Activated CD4-positive, alpha-beta T cell treated with anti-CD3 and anti-CD28 coated beads, Interleukin-2, amount 10 ng/mL, durations not matched to agents 7 days and 5 days (primary cell): ENCODE results near the gene RNU6-9. TPM values are rescaled to one million over a fixed set of nuclear protein-coding genes. Genes with fewer than 3 reads are reported as not detected.

Source experiments
- CTCF ChIA-PET: fragments of 350-600 bp; sonication (Branson Sonifier 250); formaldehyde crosslinking; loops from one replicate; lab custom pipeline; 2021; ENCODE audit warnings: antibody characterized with exemption; lab: Charles Lee
- POLR2A ChIA-PET: fragments of 350-600 bp; sonication (Branson Sonifier 250); formaldehyde crosslinking; loops from one replicate; lab custom pipeline; 2021; ENCODE audit warnings: antibody characterized with exemption; lab: Charles Lee
- DNase-seq: peaks from one replicate; pipeline ENCODE4 v3.0.0-alpha.2; 2020
- H3K27ac Mint-ChIP-seq: one replicate; pipeline ENCODE4 v1.8.0; 2021; ENCODE audit warnings: mild to moderate bottlenecking, moderate library complexity, mixed read lengths
- H3K27me3 Mint-ChIP-seq: one replicate; pipeline ENCODE4 v1.8.0; 2021; ENCODE audit warnings: mixed read lengths
- H3K36me3 Mint-ChIP-seq: one replicate; pipeline ENCODE4 v1.8.0; 2021; ENCODE audit warnings: low read depth, mixed read lengths
- H3K4me1 Mint-ChIP-seq: one replicate; pipeline ENCODE4 v1.8.0; 2021; ENCODE audit warnings: mixed read lengths
- H3K4me3 Mint-ChIP-seq: one replicate; pipeline ENCODE4 v1.8.0; 2021; ENCODE audit warnings: mild to moderate bottlenecking, moderate library complexity, mixed read lengths
- H3K9me3 Mint-ChIP-seq: one replicate; pipeline ENCODE4 v1.8.0; 2021; ENCODE audit warnings: mixed read lengths
- total RNA-seq, 2 experiments: library from RNA; stranded (reverse); gene quantifications; one replicate each; pipeline ENCODE4 v1.2.3, GENCODE V29; 2021

RNU6-9 gene
- total RNA-seq, 2 experiments from 2014 or later = not detected

DNA sequence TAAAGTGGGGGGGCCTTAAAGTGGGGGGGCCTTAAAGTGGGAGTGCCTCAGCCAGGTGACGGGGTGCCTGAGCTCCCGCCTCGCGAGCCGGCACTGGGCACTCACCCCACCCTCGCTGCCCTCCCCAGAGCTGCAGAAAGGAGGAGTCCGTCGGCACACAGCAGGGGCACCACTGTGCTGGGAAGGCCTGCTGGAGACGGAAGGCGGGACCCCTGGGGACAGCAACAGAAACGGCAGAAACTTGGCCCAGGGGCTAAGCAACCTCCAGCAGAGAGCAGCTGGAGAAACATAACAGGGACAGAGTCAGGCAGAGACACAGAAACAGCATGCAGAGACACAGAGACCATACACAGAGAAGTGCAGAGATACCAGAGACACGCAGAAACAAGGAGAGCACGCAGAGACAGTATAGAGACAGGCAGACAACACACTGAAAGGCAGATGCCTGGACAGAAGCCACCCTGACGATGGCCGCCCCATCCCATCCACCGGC lies 25.9 kb upstream of the RNU6-9 start:
- ChIA-PET POLR2A (no interaction called here), CTCF (no interaction called here)
- peaks cover 16% of the 10 kb centered on the region for H3K36me3 Mint-ChIP-seq
- peaks cover 22% of the 10 kb centered on the region for H3K4me1 Mint-ChIP-seq
- no peak for DNase-seq
- H3K4me3 Mint-ChIP-seq = no peak overlapping the region
- no peak overlapping the region for H3K27ac Mint-ChIP-seq
- H3K27me3 Mint-ChIP-seq = no peaks in the 10 kb centered on the region
- no peaks in the 10 kb centered on the region for H3K9me3 Mint-ChIP-seq

DNA sequence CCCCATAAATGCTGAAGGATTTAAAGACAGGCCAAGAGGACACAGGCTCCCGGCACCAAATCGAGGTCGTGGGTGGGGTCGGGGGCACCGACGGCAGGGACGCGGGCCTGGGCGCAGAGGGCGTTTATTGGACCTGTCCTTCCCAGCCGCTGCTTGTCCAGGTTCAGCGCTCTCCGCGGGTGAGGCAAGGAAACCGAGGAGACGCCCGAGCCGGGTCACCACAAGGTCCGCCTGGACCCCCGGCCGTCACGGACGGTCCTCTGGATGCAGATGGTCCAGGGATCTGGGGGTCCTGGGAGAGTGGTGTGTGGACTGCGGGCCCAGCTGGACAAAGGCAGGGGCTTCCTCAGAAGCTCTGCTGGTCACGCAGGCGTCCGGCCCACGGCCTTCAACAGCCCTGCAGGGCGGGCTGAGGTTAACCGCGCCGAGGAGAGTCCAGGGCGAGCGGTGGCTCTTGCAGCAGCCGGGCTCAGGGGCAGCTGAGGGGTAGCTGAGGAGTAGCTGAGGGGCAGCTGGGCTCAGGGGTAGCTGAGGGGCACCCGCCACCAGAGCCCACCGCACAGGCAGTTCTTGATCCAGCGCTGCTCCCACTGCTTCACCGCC lies 25.3 kb upstream of the RNU6-9 start:
- no peaks in the 10 kb centered on the region for H3K9me3 Mint-ChIP-seq
- peaks cover 21% of the 10 kb centered on the region for H3K4me1 Mint-ChIP-seq
- peaks cover 19% of the 10 kb centered on the region for H3K36me3 Mint-ChIP-seq
- H3K4me3 Mint-ChIP-seq = no peak overlapping the region
- POLR2A ChIA-PET = no interaction called here
- no peaks in the 10 kb centered on the region for H3K27me3 Mint-ChIP-seq
- no peak for DNase-seq
- no peak overlapping the region for H3K27ac Mint-ChIP-seq
- CTCF ChIA-PET = no interaction called here

DNA sequence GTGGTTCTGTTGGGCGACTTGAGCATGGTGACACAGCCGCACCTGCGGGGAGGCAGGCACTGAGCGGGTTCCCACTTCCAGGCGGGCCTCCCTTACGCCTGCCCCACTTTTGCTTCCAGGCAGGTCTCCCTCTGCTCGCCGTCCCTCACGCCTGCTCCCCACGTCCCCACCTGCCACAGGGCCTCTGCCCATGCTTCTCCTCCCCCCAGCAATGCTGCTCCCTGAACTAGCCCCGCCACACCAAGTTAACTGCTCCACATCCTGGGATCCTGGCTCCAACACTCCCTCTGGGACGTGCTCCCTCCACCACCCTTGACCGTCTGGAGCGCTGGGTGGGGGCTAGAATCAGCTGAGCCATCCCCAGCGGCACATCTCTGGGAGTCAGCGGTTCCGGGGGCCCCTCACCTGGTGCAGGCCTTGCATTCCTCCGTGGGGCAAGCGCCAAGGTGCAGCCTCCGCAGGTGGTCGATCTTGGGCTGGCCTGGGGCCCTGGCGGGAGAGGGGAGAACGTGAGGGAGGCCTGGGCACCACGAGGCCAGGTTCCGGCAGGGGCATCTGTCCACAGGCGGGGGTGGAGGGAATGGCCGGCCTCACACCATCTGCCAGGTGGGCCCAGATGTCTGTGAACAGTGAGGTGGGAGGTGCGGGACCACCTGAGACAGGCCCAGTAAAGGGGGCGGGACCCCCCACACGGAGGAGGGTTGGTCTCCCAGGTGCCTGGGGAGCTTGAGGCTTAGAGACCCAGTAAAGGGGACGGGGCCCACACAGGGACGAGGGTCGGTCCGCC lies 24.6 kb upstream of the RNU6-9 start:
- H3K9me3 Mint-ChIP-seq = no peaks in the 10 kb centered on the region
- H3K4me1 Mint-ChIP-seq = peaks cover 16% of the 10 kb centered on the region
- DNase-seq = no peak
- no peak overlapping the region for H3K4me3 Mint-ChIP-seq
- POLR2A ChIA-PET = no interaction called here
- no peaks in the 10 kb centered on the region for H3K27me3 Mint-ChIP-seq
- peaks cover 19% of the 10 kb centered on the region for H3K36me3 Mint-ChIP-seq
- no peak overlapping the region for H3K27ac Mint-ChIP-seq
- CTCF ChIA-PET = no interaction called here

DNA sequence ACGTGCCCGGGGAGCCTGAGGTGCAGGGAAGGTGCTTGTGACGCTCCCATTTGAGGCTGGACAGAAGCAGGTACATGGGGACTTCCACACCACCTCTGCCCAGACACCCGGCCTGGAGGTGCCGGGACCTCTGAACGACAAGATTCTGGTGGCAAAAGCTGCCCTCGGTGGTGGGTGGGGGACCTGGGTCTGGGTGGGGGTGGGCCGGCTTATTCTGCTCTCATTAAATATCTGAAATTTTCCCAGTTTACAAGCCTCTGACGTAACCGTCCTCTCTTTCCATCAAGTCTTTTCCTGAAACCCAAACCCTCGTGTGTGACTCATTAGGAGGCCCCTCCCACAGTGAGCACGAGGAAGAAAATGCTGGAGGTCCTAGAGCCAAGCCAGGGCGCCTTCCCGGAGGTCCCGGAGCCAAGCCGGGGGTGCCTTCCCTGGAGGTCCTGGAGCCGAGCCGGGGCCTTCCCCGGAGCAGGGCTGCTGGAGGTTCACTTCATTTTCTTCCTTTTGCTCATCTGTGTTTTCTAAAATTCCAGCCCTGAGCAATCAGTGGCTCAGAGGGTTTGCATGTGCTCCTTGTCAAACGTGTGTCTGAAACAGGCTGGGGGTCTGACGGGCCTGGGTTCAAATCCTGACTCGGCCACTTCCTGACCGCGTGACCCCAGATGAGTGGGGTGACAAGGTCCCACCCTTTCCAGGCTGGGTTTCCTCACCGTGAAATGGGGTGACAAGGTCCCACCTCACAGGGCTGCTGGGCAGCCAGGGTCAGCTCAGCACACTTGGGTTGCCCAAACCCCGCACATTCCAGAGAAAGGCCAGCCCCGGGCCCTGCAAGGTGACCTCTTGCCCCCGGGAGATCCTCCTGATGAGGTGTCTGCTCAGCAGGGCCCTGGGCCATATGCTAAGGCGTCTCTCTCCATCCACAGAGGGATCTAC lies 23.8 kb upstream of the RNU6-9 start:
- Mint-ChIP-seq H3K27me3 (no peaks in the 10 kb centered on the region), H3K27ac (peak overlapping the region; percentile 64), H3K36me3 (peaks cover 22% of the 10 kb centered on the region), H3K4me1 (peaks cover 13% of the 10 kb centered on the region), H3K4me3 (no peak overlapping the region), H3K9me3 (no peaks in the 10 kb centered on the region)
- CTCF ChIA-PET = no interaction called here
- DNase-seq = no peak
- POLR2A ChIA-PET = no interaction called here

DNA sequence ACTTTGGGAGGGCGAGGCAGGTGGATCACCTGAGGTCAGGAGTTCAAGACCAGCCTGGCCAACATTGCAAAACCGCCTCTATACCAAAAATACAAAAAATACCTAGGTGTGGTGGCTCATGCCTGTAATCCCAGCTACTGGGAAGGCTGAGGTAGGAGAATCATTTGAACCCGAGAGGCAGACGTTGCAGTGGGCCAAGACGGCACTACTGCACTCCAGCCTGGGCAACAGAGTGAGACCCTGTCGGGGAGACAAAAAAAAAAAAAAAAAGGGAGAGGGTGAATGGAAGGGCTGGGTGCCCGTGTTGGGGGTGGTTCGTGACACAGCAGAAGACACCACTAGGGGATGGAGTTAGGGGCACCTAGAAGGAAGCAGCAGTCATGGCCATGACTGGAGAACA lies 23.0 kb upstream of the RNU6-9 start:
- no peak for DNase-seq
- peaks cover 22% of the 10 kb centered on the region for H3K36me3 Mint-ChIP-seq
- no peaks in the 10 kb centered on the region for H3K9me3 Mint-ChIP-seq
- H3K27ac Mint-ChIP-seq = peak overlapping the region; percentile 78
- peaks cover 13% of the 10 kb centered on the region for H3K4me1 Mint-ChIP-seq
- ChIA-PET POLR2A (no interaction called here), CTCF (no interaction called here)
- no peaks in the 10 kb centered on the region for H3K27me3 Mint-ChIP-seq
- no peak overlapping the region for H3K4me3 Mint-ChIP-seq

DNA sequence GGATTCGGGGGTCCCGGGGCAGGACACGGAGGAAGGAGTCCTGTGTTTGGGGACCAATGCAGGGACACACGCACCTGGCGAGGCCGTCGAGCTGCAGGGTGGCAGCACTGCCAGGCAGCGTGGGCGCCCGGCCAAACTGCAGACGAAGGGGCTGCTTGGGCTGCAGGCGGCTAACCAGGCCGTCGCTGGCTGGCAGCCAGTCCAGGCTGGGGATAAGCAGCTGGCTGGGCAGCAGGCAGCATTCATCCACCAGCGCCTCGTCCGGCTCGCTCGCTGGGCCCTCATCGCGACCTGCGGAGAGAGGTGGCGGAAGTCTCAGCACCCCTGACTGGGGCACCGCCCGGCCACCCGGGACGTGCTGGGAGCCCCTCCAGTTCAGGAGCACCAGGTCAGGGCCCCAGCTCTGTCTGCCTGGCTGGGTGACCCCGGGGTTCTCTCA lies 22.3 kb upstream of the RNU6-9 start:
- Mint-ChIP-seq H3K27me3 (no peaks in the 10 kb centered on the region), H3K36me3 (peaks cover 22% of the 10 kb centered on the region), H3K27ac (no peak overlapping the region), H3K4me3 (no peak overlapping the region), H3K4me1 (peaks cover 13% of the 10 kb centered on the region), H3K9me3 (no peaks in the 10 kb centered on the region)
- POLR2A ChIA-PET = no interaction called here
- DNase-seq = no peak
- CTCF ChIA-PET = interaction anchor here (2.3 kb wide), 1 partner anchor 8 kb away, joined by 8 read pairs; no protein-coding TSS in a partner anchor

DNA sequence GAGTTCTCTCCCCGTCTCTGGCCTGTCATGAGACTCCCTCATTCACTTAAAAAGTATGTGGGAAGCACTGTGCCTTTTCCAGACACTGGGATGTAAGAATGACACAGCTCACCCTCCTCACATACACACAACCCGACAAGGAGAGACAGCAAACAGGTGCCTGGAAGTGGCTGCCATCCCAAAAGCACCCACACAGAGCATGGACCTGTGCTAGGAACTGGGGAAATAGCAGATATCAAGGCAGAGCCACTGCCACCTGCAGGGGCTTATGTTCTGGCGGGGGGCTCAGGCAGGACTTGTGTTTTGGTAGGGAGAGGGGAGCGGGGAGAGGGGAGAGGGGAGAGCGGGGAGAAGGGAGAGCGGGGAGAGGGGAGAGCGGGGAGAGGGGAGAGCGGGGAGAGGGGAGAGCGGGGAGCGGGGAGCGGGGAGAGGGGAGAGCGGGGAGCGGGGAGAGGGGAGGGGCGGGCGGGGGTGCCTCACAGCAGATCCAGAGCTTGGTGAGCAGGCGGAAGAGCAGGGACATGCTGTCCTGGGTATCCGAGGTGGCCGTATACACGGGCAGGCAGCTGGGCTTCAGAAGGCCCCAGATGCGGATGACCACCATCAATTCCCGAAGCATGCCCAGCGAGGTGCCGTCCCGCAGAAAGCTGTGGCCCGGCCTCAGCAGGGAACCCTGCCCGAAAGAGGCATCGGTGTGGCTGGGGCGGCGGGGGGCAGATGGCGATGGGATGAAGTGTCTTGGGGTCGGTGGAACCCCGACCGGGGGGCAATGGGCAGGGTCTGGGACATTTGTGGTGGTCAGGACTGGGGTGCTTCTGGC lies 21.6 kb upstream of the RNU6-9 start:
- CTCF ChIA-PET = interaction anchor here (0.6 to 2.3 kb wide), 2 partner anchors 8 to 102 kb away, joined by 3 to 8 read pairs; no protein-coding TSS in a partner anchor
- no peaks in the 10 kb centered on the region for H3K9me3 Mint-ChIP-seq
- peak overlapping the region; percentile 93 for H3K27ac Mint-ChIP-seq
- POLR2A ChIA-PET = no interaction called here
- no peak for DNase-seq
- no peaks in the 10 kb centered on the region for H3K27me3 Mint-ChIP-seq
- peaks cover 22% of the 10 kb centered on the region for H3K36me3 Mint-ChIP-seq
- peaks cover 13% of the 10 kb centered on the region for H3K4me1 Mint-ChIP-seq
- H3K4me3 Mint-ChIP-seq = no peak overlapping the region

DNA sequence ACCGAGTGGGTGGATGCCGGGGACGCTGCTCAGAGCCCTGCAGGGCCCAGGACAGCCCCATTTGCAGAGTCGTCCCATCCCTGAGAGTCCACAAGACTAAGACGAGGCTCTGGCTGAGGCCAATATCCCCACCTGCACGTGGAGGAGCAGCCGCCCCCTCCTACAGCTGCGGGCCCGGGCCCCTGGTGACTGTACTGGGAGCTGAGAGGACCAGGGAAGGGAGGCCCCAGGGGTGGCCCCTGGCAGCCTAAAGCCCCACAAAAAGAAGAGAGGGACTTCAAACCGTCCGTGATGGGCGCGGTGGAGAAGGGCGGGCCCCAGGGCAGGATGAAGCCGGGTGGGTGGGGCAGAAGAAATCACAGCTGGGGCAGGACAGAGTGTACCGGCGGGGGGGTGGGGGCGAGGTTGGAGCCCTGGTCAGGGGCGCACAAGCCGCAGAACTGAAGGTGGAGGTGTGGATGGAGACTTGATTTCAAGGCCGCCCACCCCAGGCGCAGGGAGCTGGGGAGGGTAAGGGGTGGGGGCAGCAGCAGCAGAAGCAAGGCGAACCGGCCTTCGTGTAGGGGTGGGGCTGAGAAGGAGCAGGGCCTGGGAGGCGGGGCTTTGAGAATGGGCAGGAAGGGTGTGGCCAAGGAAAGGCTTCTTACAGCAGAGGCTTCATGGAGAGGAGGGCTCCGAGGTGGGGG lies 20.9 kb upstream of the RNU6-9 start:
- peak; percentile 93 for DNase-seq
- Mint-ChIP-seq H3K4me3 (peak overlapping the region; percentile 67), H3K27ac (peak overlapping the region; percentile 93), H3K36me3 (peaks cover 22% of the 10 kb centered on the region), H3K4me1 (peaks cover 14% of the 10 kb centered on the region), H3K27me3 (no peaks in the 10 kb centered on the region), H3K9me3 (no peaks in the 10 kb centered on the region)
- ChIA-PET CTCF (interaction anchor here (0.6 to 2.3 kb wide), 2 partner anchors 9 to 103 kb away, joined by 3 to 8 read pairs; no protein-coding TSS in a partner anchor), POLR2A (interaction anchor here (0.5 kb wide), 1 partner anchor 525 kb away, joined by 3 read pairs; no protein-coding TSS in a partner anchor)

DNA sequence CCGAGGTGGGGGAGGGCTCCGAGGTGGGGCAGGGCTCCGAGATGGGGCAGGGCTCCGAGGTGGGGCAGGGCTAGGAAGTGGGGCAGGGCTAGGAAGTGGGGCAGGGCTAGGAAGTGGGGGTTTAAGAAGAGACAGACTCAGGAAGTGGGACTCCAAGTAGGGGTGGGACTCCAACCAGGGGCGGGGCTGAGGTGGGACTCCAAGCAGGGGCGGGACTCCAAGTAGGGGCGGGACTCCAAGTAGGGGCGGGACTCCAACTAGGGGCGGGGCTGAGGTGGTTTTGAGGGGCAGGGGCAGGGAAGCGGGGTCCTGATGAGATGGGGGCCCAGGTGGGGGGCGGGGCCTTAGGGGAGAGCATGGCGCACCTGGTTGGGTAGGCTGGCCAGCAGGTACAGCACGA lies 20.2 kb upstream of the RNU6-9 start:
- POLR2A ChIA-PET = interaction anchor here (0.5 kb wide), 1 partner anchor 525 kb away, joined by 3 read pairs; no protein-coding TSS in a partner anchor
- peak; percentile 90 for DNase-seq
- Mint-ChIP-seq H3K4me3 (no peak overlapping the region), H3K9me3 (no peaks in the 10 kb centered on the region), H3K27ac (peak overlapping the region; percentile 71), H3K27me3 (no peaks in the 10 kb centered on the region), H3K4me1 (peaks cover 14% of the 10 kb centered on the region), H3K36me3 (peaks cover 19% of the 10 kb centered on the region)
- CTCF ChIA-PET = interaction anchor here (2.3 to 2.4 kb wide), 2 partner anchors 10 to 111 kb away, joined by 8 read pairs; partner anchors contain the start of gene WDR18

DNA sequence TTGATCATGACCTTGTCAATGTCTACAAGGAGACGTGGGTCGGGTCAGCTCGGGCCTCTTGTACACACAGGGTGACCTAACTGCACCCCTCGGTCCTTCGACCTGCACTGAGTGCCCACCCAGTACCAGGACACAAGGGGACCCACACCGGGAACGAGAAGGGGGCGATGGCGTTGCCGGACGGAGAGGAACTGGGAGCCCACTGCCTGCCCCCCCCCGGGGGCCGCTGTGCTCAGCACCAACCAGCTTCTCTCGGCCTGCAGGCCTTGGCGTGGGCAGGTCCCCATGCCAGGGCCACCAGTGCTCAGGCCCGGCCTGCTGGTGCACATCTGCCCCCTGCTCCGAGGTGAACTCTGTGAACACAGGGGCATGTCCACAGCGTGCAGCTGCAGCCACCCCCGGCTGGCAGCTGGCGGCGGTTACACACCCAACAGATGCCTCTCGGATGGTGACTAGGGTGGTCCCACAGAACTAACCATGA lies 19.7 kb upstream of the RNU6-9 start:
- no peak overlapping the region for H3K4me3 Mint-ChIP-seq
- ChIA-PET POLR2A (no interaction called here), CTCF (interaction anchor here (1.0 to 2.4 kb wide), 3 partner anchors 10 to 111 kb away, joined by 4 to 8 read pairs (median 7); partner anchors contain the start of gene WDR18)
- H3K4me1 Mint-ChIP-seq = peaks cover 14% of the 10 kb centered on the region
- no peaks in the 10 kb centered on the region for H3K9me3 Mint-ChIP-seq
- peaks cover 18% of the 10 kb centered on the region for H3K36me3 Mint-ChIP-seq
- no peak for DNase-seq
- H3K27ac Mint-ChIP-seq = no peak overlapping the region
- no peaks in the 10 kb centered on the region for H3K27me3 Mint-ChIP-seq

DNA sequence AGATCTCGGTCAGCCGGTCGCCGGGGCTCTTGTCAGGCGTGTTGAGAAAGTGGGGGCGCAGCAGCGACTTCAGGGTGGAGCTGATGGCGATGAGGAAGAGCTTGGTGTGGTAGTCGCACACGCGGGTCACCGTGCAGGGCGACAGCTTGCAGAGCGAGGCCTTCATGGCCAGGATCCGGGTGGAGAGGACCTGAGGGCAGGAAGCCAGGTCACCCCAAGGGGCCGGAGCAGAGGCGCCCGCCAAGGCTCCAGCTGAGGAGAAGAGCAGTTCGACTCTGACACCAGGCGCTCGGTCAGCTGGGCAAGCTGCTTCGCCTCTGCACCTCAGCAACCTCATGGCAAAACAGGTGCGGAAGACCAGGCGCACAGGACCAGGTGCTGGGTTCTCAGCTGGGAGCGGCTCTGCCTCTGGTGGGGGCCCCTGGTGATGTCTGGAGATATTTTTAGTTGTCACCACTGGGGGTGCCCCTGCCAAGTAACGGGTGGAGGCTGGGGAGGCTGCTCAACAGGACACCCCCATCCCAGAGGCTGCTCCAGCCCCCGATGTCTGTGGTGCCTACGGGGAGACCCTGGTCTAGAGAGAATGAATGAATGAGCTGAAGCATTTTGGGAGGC lies 17.9 kb upstream of the RNU6-9 start:
- no peak for DNase-seq
- H3K4me1 Mint-ChIP-seq = peaks cover 14% of the 10 kb centered on the region
- POLR2A ChIA-PET = no interaction called here
- H3K9me3 Mint-ChIP-seq = no peaks in the 10 kb centered on the region
- H3K27ac Mint-ChIP-seq = no peak overlapping the region
- CTCF ChIA-PET = interaction anchor here (0.6 to 2.4 kb wide), 7 partner anchors 12 to 167 kb away, joined by 3 to 8 read pairs (median 3); partner anchors contain the start of genes MED16, PALM, RNU6-9 and WDR18
- no peaks in the 10 kb centered on the region for H3K27me3 Mint-ChIP-seq
- H3K4me3 Mint-ChIP-seq = no peak overlapping the region
- peaks cover 11% of the 10 kb centered on the region for H3K36me3 Mint-ChIP-seq
